Endodermal cell (in vitro differentiated cells): Measurements from ENCODE around the gene CACNA2D1. TPM values are rescaled to one million over a fixed set of nuclear protein-coding genes. Genes with fewer than 3 reads are reported as not detected.

Experiments used
- DNase-seq: peaks from one replicate; pipeline ENCODE4 v3.0.0-alpha.2; 2017
- H3K27ac ChIP-seq: 2 replicates; pipeline ENCODE4 v1.5.1; 2013; ENCODE audit warnings: mild to moderate bottlenecking, low read depth, low read length, moderate library complexity
- H3K27me3 ChIP-seq: 2 replicates; pipeline ENCODE4 v1.6.1; 2013; ENCODE audit warnings: mild to moderate bottlenecking, low read length, moderate library complexity; ENCODE audit not compliant: insufficient read depth, control insufficient read depth, poor library complexity, severe bottlenecking
- H3K36me3 ChIP-seq: 2 replicates; pipeline ENCODE4 v1.7.0; 2013; ENCODE audit warnings: mild to moderate bottlenecking, low read length, moderate library complexity; ENCODE audit not compliant: control insufficient read depth, insufficient read depth
- H3K4me1 ChIP-seq: one replicate; pipeline ENCODE4 v1.7.0; 2013; ENCODE audit warnings: low read length; ENCODE audit not compliant: control insufficient read depth, insufficient read depth
- H3K4me3 ChIP-seq: 2 replicates; pipeline ENCODE4 v1.5.1; 2013; ENCODE audit warnings: mild to moderate bottlenecking, low read length, moderate library complexity
- H3K9ac ChIP-seq: 2 replicates; pipeline ENCODE4 v1.6.1; 2013; ENCODE audit warnings: mild to moderate bottlenecking, low read length, moderate library complexity; ENCODE audit not compliant: poor library complexity, severe bottlenecking; ENCODE audit errors: extremely low read depth
- H3K9me3 ChIP-seq: 2 replicates; pipeline ENCODE4 v1.6.1; 2013; ENCODE audit warnings: mild to moderate bottlenecking, low read length, moderate library complexity; ENCODE audit not compliant: control insufficient read depth
- H3K27ac Mint-ChIP-seq: 2 replicates; pipeline ENCODE4 v1.8.0; 2020; ENCODE audit warnings: mixed read lengths
- H3K27me3 Mint-ChIP-seq: 2 replicates; pipeline ENCODE4 v1.8.0; 2021; ENCODE audit warnings: mild to moderate bottlenecking, mixed read lengths; ENCODE audit not compliant: insufficient read depth
- H3K36me3 Mint-ChIP-seq: 2 replicates; pipeline ENCODE4 v1.8.0; 2020; ENCODE audit warnings: low read depth, mixed read lengths
- H3K4me1 Mint-ChIP-seq: 2 replicates; pipeline ENCODE4 v1.8.0; 2020; ENCODE audit warnings: mixed read lengths
- H3K4me3 Mint-ChIP-seq: 2 replicates; pipeline ENCODE4 v1.8.0; 2020; ENCODE audit warnings: mild to moderate bottlenecking, moderate library complexity, mixed read lengths
- H3K9me3 Mint-ChIP-seq: 2 replicates; pipeline ENCODE4 v1.8.0; 2020; ENCODE audit warnings: mild to moderate bottlenecking, mixed read lengths
- CTCF ChIP-seq: fragments of 200-600 bp; sonication (generic); conservative IDR thresholded peaks from 2 replicates; pipeline ENCODE4 v1.5.0; 2021; ENCODE audit warnings: antibody characterized with exemption, mild to moderate bottlenecking
- WGBS, 2 experiments: methylation state at CpG; one replicate each; pipeline versions ENCODE4 v1.1.5 to v1.1.7; 2013; ENCODE audit warnings: missing lambda C conversion rate in 2 of 2, mixed read lengths in 1 of 2; ENCODE audit not compliant: insufficient coverage in 1 of 2, insufficient read length in 1 of 2; 5-methylcytosine and 5-hydroxymethylcytosine counted together
- total RNA-seq, 2 donors: library from RNA; stranded (reverse); fragmentation: NEBNext Ultra II Directional in 1 of 2; extraction: Animal tissue kit (Norgen Biotek cat#: 25700) in 1 of 2; gene quantifications; 2 replicates in 1 of 2; 3 replicates in 1 of 2; pipeline ENCODE4 v1.2.1, GENCODE V29; 2021

CACNA2D1 gene
- total RNA-seq, 2 donors from 2014 or later = 16.9 to 26.8 TPM

GRCh38 chr7:82396343-82396742 is 47.2 kb downstream of the CACNA2D1 start:
- WGBS, 2 experiments = 92 to 100% methylated on average over 1 of the region's 1 CpG
- DNase-seq = no peak
- H3K27me3 Mint-ChIP-seq = no peaks in the 10 kb centered on the region
- H3K4me3 Mint-ChIP-seq = no peak overlapping the region
- TF ChIP-seq CTCF = no peak
- peaks cover 8% of the 10 kb centered on the region for H3K36me3 Mint-ChIP-seq
- Histone ChIP-seq H3K4me1 (no peaks in the 10 kb centered on the region), H3K9ac (no peak overlapping the region), H3K27ac (no peak overlapping the region), H3K36me3 (no peaks in the 10 kb centered on the region), H3K27me3 (no peaks in the 10 kb centered on the region), H3K4me3 (no peak overlapping the region), H3K9me3 (peaks cover 7% of the 10 kb centered on the region)
- peaks cover 5% of the 10 kb centered on the region for H3K9me3 Mint-ChIP-seq
- H3K4me1 Mint-ChIP-seq = peaks cover 3% of the 10 kb centered on the region
- no peak overlapping the region for H3K27ac Mint-ChIP-seq

- peaks cover 7% of the 10 kb centered on the region for H3K9me3 ChIP-seq
- H3K27ac ChIP-seq = no peak overlapping the region
- H3K27me3 ChIP-seq = no peaks in the 10 kb centered on the region
- H3K36me3 ChIP-seq = no peaks in the 10 kb centered on the region
- no peaks in the 10 kb centered on the region for H3K27me3 Mint-ChIP-seq
- H3K36me3 Mint-ChIP-seq = peaks cover 8% of the 10 kb centered on the region
- TF ChIP-seq CTCF = no peak
- H3K27ac Mint-ChIP-seq = no peak overlapping the region
- H3K4me3 ChIP-seq = no peak overlapping the region
- H3K4me1 Mint-ChIP-seq = peaks cover 3% of the 10 kb centered on the region
- peaks cover 3% of the 10 kb centered on the region for H3K9me3 Mint-ChIP-seq
- WGBS, 2 experiments = 86% methylated on average over 1 of the region's 4 CpGs; no CpG with 5 or more reads in 1 of the 2 experiments
- no peak for DNase-seq
- H3K4me3 Mint-ChIP-seq = no peak overlapping the region
- no peaks in the 10 kb centered on the region for H3K4me1 ChIP-seq
- no peak overlapping the region for H3K9ac ChIP-seq
Observed at GRCh38 chr7:82395147-82395546, 48.4 kb downstream of the CACNA2D1 start.

DNA sequence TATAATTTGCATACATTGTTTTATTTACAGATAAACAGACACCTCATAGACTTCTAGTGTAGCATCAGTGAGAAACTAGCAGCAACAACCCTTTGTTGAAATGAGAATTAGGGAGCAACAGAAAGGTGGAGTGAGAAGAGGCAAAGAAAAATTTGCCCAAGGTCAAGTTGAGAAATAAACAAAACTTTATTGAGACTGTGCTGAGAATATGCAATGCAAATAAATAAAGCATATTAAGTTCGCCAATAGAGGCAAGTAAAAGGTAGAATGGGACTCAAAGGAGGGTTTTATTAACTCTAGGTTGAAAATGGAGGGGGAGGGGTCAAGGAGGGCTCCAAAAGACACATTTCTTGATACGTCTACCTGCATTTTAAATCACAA is 49.7 kb downstream of the CACNA2D1 start:
- Mint-ChIP-seq H3K27me3 (no peaks in the 10 kb centered on the region), H3K36me3 (peaks cover 2% of the 10 kb centered on the region), H3K4me1 (peaks cover 6% of the 10 kb centered on the region), H3K9me3 (no peaks in the 10 kb centered on the region), H3K4me3 (no peak overlapping the region), H3K27ac (no peak overlapping the region)
- no peak for DNase-seq
- Histone ChIP-seq H3K36me3 (no peaks in the 10 kb centered on the region), H3K9me3 (peaks cover 7% of the 10 kb centered on the region), H3K4me3 (no peak overlapping the region), H3K27ac (no peak overlapping the region), H3K9ac (no peak overlapping the region), H3K4me1 (no peaks in the 10 kb centered on the region), H3K27me3 (no peaks in the 10 kb centered on the region)
- 92 to 100% methylated on average over 1 of the region's 2 CpGs for WGBS, 2 experiments
- TF ChIP-seq CTCF = no peak
